B cell (primary cell): Measurements from ENCODE around the gene PKNOX1. TPM values are rescaled to one million over a fixed set of nuclear protein-coding genes. Genes with fewer than 3 reads are reported as not detected.
"Not testable (repeated sequence)": the region's sequence is repeated elsewhere in the genome, so short reads cannot be mapped to it uniquely, and the experiment has no call there.

Source experiments
- ATAC-seq: fragments of 200-7000 bp; cut with Tn5 transposase; one replicate; pipeline ENCODE4 v1.10.0; 2021; ENCODE audit warnings: low read depth, mild to moderate bottlenecking, moderate number of reproducible peaks, moderate library complexity
- CTCF ChIA-PET: fragments of 350-600 bp; sonication (Branson Sonifier 250); formaldehyde crosslinking; loops from one replicate; lab custom pipeline; 2021; ENCODE audit warnings: antibody characterized with exemption, inconsistent platforms; lab: Charles Lee
- POLR2A ChIA-PET: fragments of 350-600 bp; sonication (Branson Sonifier 250); formaldehyde crosslinking; loops from one replicate; lab custom pipeline; 2021; ENCODE audit warnings: antibody characterized with exemption; lab: Charles Lee
- DNase-seq: peaks from one replicate; pipeline ENCODE4 v3.0.0; 2013
- H2AFZ ChIP-seq: 2 replicates; pipeline ENCODE4 v1.6.1; 2012; ENCODE audit warnings: mild to moderate bottlenecking, low read depth, low read length; ENCODE audit not compliant: insufficient read depth, poor library complexity, severe bottlenecking
- H3K27ac ChIP-seq, 2 donors: 1 replicate in 1 of 2; 2 replicates in 1 of 2; pipeline ENCODE4 v1.5.1; 2012 to 2013; ENCODE audit warnings: low read length in 2 of 2, mild to moderate bottlenecking in 2 of 2, moderate library complexity in 1 of 2
- H3K27me3 ChIP-seq, 4 experiments: fragments of 200-600 bp in 1 of 4; sonication (generic) in 1 of 4; replicated peaks in 1 of 4; 1 replicate in 2 of 4; 2 replicates in 2 of 4; pipeline versions ENCODE4 v1.6.1 to v1.7.0; 2013 to 2016; ENCODE audit warnings: low read length in 3 of 4, mild to moderate bottlenecking in 2 of 4, mixed read lengths in 1 of 4, moderate library complexity in 1 of 4; ENCODE audit not compliant: insufficient read depth in 4 of 4, control insufficient read depth in 3 of 4; ENCODE audit errors: control extremely low read depth in 1 of 4
- H3K36me3 ChIP-seq, 2 experiments: replicated peaks in 1 of 2; 1 replicate in 1 of 2; 2 replicates in 1 of 2; pipeline versions ENCODE4 v1.6.1 to v1.7.1; 2013; ENCODE audit warnings: low read length in 1 of 2; ENCODE audit not compliant: insufficient read depth in 2 of 2, control insufficient read depth in 1 of 2; ENCODE audit errors: control extremely low read depth in 1 of 2, extremely low read depth in 1 of 2
- H3K4me1 ChIP-seq, 2 donors: fragments of 200-600 bp in 1 of 2; sonication (generic) in 1 of 2; 1 replicate in 1 of 2; 2 replicates in 1 of 2; pipeline versions ENCODE4 v1.5.1 to v1.6.1; 2013 to 2017; ENCODE audit warnings: low read length in 2 of 2; ENCODE audit not compliant: control insufficient read depth in 2 of 2, insufficient read depth in 2 of 2
- H3K4me2 ChIP-seq: replicated peaks from 2 replicates; pipeline ENCODE3; 2012; ENCODE audit warnings: mild to moderate bottlenecking, low read depth, low read length; ENCODE audit not compliant: poor library complexity, severe bottlenecking
- H3K4me3 ChIP-seq, 5 experiments: fragments of 200-600 bp in 1 of 5; sonication (generic) in 1 of 5; 1 replicate in 3 of 5; 2 replicates in 2 of 5; pipeline versions ENCODE4 v1.5.1 to v1.7.0; 2011 to 2016; ENCODE audit warnings: low read length in 4 of 5, mild to moderate bottlenecking in 4 of 5, low read depth in 2 of 5, control low read depth in 1 of 5, moderate library complexity in 1 of 5; ENCODE audit not compliant: insufficient read depth in 1 of 5; ENCODE audit errors: control extremely low read depth in 1 of 5, extremely low read depth in 1 of 5
- H3K79me2 ChIP-seq: fragments of 200-600 bp; sonication (generic); one replicate; pipeline ENCODE4 v1.6.0; 2016; ENCODE audit warnings: low read length; ENCODE audit not compliant: control insufficient read depth, insufficient read depth
- H3K9ac ChIP-seq: fragments of 200-600 bp; sonication (generic); 2 replicates; pipeline ENCODE4 v1.6.1; 2017; ENCODE audit warnings: mild to moderate bottlenecking, low read length, moderate library complexity
- H3K9me3 ChIP-seq, 3 donors: one replicate each; pipeline versions ENCODE4 v1.6.1 to v1.7.1; 2013; ENCODE audit warnings: low read length in 2 of 3; ENCODE audit not compliant: control insufficient read depth in 2 of 3, insufficient read depth in 1 of 3; ENCODE audit errors: control extremely low read depth in 1 of 3
- H4K20me1 ChIP-seq: 2 replicates; pipeline ENCODE4 v1.6.0; 2012; ENCODE audit warnings: mild to moderate bottlenecking, low read length; ENCODE audit not compliant: insufficient read depth, control insufficient read depth, poor library complexity, severe bottlenecking
- H3K27ac Mint-ChIP-seq: one replicate; pipeline ENCODE4 v1.8.0; 2021; ENCODE audit warnings: mixed read lengths
- H3K27me3 Mint-ChIP-seq: one replicate; pipeline ENCODE4 v1.8.0; 2021; ENCODE audit warnings: mixed read lengths
- H3K4me1 Mint-ChIP-seq: one replicate; pipeline ENCODE4 v1.8.0; 2021; ENCODE audit warnings: mixed read lengths
- H3K4me3 Mint-ChIP-seq: one replicate; pipeline ENCODE4 v1.8.0; 2021; ENCODE audit warnings: mixed read lengths
- H3K9me3 Mint-ChIP-seq: one replicate; pipeline ENCODE4 v1.8.0; 2022; ENCODE audit warnings: mixed read lengths; ENCODE audit not compliant: insufficient read depth
- EZH2 ChIP-seq: IDR thresholded peaks from 2 replicates; pipeline ENCODE4 v1.6.1; 2012; ENCODE audit warnings: borderline replicate concordance, low read depth, mild to moderate bottlenecking, moderate library complexity, low read length; ENCODE audit not compliant: insufficient read depth, poor library complexity, severe bottlenecking
- WGBS: methylation state at CpG from one replicate; pipeline ENCODE4 v1.1.5; 2013; ENCODE audit warnings: missing lambda C conversion rate; ENCODE audit not compliant: insufficient coverage; 5-methylcytosine and 5-hydroxymethylcytosine counted together
- intact Hi-C: fragments of 100-400 bp; cut with micrococcal nuclease; formaldehyde crosslinking; loops from one replicate; pipeline ENCODE4 v1.10.0; 2022
- polyA plus RNA-seq: library from polyadenylated mRNA; depleted of rRNA; stranded (reverse); fragments of >200 nt; gene quantifications from 2 replicates; pipeline ENCODE4 v1.2.3, GENCODE V29; 2012
- total RNA-seq, 2 donors: library from RNA; stranded (reverse); fragments of 120-200 nt in 1 of 2; gene quantifications; 1 replicate in 1 of 2; 2 replicates in 1 of 2; pipeline versions ENCODE4 v1.2.3 to v1.2.4, GENCODE V29; 2013 to 2022
- TF ChIP-seq, protein P1 (sequence below): fragments of 200-600 bp; IDR thresholded peaks from one replicate; pipeline ENCODE4 v1.8.0; 2022; ENCODE audit warnings: antibody characterized with exemption, mild to moderate bottlenecking

PKNOX1 gene
- total and polyA plus RNA-seq, 2 donors (not counting 1 experiment from before 2014, with no cell fraction given), result 7.6 to 29.5 TPM

DNA sequence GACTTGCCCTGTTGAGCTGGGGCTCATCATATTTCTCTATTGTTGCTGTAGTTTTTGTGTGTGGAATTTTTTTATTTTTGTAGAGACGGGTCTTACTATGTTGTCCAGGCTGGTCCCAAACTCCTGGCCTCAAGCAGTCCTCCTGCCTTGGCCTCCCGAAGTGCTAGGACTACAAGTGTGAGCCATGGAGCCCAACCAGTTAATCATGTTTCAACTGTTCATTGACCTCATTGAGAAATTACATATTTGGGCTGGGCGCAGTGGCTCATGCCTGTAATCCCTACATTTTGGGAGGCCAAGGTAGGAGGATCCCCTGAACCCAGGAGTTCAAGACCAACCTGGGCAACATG, 9.2 kb upstream of the PKNOX1 start:
- WGBS, result 93% methylated on average over 3 of the region's 3 CpGs
- CTCF ChIA-PET, result no interaction called here

DNA sequence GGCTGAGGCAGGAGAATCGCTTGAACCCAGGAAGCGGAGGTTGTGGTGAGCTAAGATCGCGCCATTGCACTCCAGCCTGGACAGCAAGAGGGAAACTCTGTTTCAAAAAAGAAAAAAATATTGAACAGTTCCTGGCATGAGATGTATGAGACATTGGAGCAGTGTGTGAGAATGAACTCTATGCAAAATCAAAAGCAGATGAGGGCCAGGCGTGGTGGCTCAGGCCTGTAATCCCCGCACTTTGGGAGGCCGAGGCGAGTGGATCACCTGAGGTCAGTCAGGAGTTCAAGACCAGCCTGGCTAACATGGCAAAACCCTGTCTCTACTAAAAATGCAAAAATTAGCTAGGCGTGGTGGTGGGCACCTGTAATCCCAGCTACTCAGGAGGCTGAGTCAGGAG, 6.7 kb upstream of the PKNOX1 start:
- ATAC-seq, H3K27ac ChIP-seq, DNase-seq, H2AFZ ChIP-seq, H3K4me1 Mint-ChIP-seq, H3K79me2 ChIP-seq, H3K9me3 Mint-ChIP-seq, H3K36me3 ChIP-seq, H3K27ac Mint-ChIP-seq, H3K4me3 Mint-ChIP-seq, H3K9ac ChIP-seq, H3K27me3 ChIP-seq, H3K4me1 ChIP-seq, CTCF ChIA-PET, H3K4me3 ChIP-seq, POLR2A ChIA-PET, intact Hi-C loops, H4K20me1 ChIP-seq, H3K27me3 Mint-ChIP-seq, H3K9me3 ChIP-seq, H3K4me2 ChIP-seq: not testable (repeated sequence)
- WGBS, result 96% methylated on average over 9 of the region's 9 CpGs

More for the DNA sequence above, 9.2 kb upstream of the PKNOX1 start:
- Mint-ChIP-seq H3K9me3 (no peaks in the 10 kb centered on the region), H3K27me3 (no peaks in the 10 kb centered on the region), H3K4me1 (no peaks in the 10 kb centered on the region), H3K27ac (no peak overlapping the region), H3K4me3 (no peak overlapping the region)
- Histone ChIP-seq H3K9me3 (no peaks in the 10 kb centered on the region), H3K27me3 (no peaks in the 10 kb centered on the region), H3K4me3 (no peak overlapping the region), H3K9ac (no peak overlapping the region), H3K4me2 (no peak overlapping the region), H4K20me1 (no peaks in the 10 kb centered on the region), H3K36me3 (no peaks in the 10 kb centered on the region), H3K4me1 (no peaks in the 10 kb centered on the region), H2AFZ (no peak overlapping the region), H3K79me2 (no peaks in the 10 kb centered on the region), H3K27ac (no peak overlapping the region)
- ATAC-seq, result no peak
- POLR2A ChIA-PET, result no interaction called here
- TF ChIP-seq, protein P1, sequence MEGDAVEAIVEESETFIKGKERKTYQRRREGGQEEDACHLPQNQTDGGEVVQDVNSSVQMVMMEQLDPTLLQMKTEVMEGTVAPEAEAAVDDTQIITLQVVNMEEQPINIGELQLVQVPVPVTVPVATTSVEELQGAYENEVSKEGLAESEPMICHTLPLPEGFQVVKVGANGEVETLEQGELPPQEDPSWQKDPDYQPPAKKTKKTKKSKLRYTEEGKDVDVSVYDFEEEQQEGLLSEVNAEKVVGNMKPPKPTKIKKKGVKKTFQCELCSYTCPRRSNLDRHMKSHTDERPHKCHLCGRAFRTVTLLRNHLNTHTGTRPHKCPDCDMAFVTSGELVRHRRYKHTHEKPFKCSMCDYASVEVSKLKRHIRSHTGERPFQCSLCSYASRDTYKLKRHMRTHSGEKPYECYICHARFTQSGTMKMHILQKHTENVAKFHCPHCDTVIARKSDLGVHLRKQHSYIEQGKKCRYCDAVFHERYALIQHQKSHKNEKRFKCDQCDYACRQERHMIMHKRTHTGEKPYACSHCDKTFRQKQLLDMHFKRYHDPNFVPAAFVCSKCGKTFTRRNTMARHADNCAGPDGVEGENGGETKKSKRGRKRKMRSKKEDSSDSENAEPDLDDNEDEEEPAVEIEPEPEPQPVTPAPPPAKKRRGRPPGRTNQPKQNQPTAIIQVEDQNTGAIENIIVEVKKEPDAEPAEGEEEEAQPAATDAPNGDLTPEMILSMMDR, result no peak
- TF ChIP-seq EZH2, result no peak
- intact Hi-C loops, result no loop called here
- DNase-seq, result no peak
